CD8-positive, alpha-beta memory T cell (primary cell): ENCODE measurements around the gene DGKB. TPM values are rescaled to one million over a fixed set of nuclear protein-coding genes. Genes with fewer than 3 reads are reported as not detected.

Experiments
- CTCF ChIA-PET: fragments of 350-600 bp; sonication (Branson Sonifier 250); formaldehyde crosslinking; loops from one replicate; lab custom pipeline; 2021; ENCODE audit warnings: antibody characterized with exemption; lab: Charles Lee
- POLR2A ChIA-PET: fragments of 350-600 bp; sonication (Branson Sonifier 250); formaldehyde crosslinking; loops from one replicate; lab custom pipeline; 2021; ENCODE audit warnings: antibody characterized with exemption; lab: Charles Lee
- DNase-seq, 5 donors: peaks; one replicate each; pipeline versions ENCODE4 v3.0.0 to v3.0.0-alpha.2; 2020 to 2022; ENCODE audit warnings: mixed read lengths in 1 of 5
- H3K27ac ChIP-seq: one replicate; pipeline ENCODE4 v1.7.0; 2013; ENCODE audit warnings: low read depth, mild to moderate bottlenecking, low read length, moderate library complexity
- H3K27me3 ChIP-seq: 2 replicates; pipeline ENCODE4 v1.7.0; 2013; ENCODE audit warnings: low read length, mild to moderate bottlenecking; ENCODE audit not compliant: insufficient read depth, poor library complexity, severe bottlenecking
- H3K36me3 ChIP-seq: 2 replicates; pipeline ENCODE4 v1.7.0; 2013; ENCODE audit warnings: mild to moderate bottlenecking, low read length, moderate library complexity; ENCODE audit not compliant: insufficient read depth
- H3K4me1 ChIP-seq: 2 replicates; pipeline ENCODE4 v1.7.0; 2013; ENCODE audit warnings: mild to moderate bottlenecking, low read length, moderate library complexity; ENCODE audit not compliant: insufficient read depth
- H3K4me3 ChIP-seq: 2 replicates; pipeline ENCODE4 v1.7.0; 2013; ENCODE audit warnings: mild to moderate bottlenecking, low read length
- H3K9me3 ChIP-seq: 2 replicates; pipeline ENCODE4 v1.7.0; 2013; ENCODE audit warnings: mild to moderate bottlenecking, low read length
- H3K27ac Mint-ChIP-seq, 8 donors: one replicate each; pipeline ENCODE4 v1.8.0; 2020 to 2021; ENCODE audit warnings: mixed read lengths in 8 of 8, mild to moderate bottlenecking in 6 of 8, inconsistent platforms in 3 of 8, moderate library complexity in 3 of 8
- H3K27me3 Mint-ChIP-seq, 2 donors: one replicate each; pipeline ENCODE4 v1.8.0; 2020 to 2021; ENCODE audit warnings: mixed read lengths in 2 of 2, mild to moderate bottlenecking in 1 of 2, moderate library complexity in 1 of 2
- H3K36me3 Mint-ChIP-seq, 3 donors: one replicate each; pipeline ENCODE4 v1.8.0; 2020 to 2021; ENCODE audit warnings: mixed read lengths in 3 of 3, inconsistent platforms in 1 of 3, mild to moderate bottlenecking in 1 of 3
- H3K4me1 Mint-ChIP-seq, 3 donors: one replicate each; pipeline ENCODE4 v1.8.0; 2020 to 2021; ENCODE audit warnings: mixed read lengths in 3 of 3, inconsistent platforms in 1 of 3, mild to moderate bottlenecking in 1 of 3
- H3K4me3 Mint-ChIP-seq, 7 donors: one replicate each; pipeline ENCODE4 v1.8.0; 2020 to 2021; ENCODE audit warnings: mixed read lengths in 7 of 7, mild to moderate bottlenecking in 6 of 7, moderate library complexity in 4 of 7, inconsistent platforms in 2 of 7
- H3K9me3 Mint-ChIP-seq, 5 donors: one replicate each; pipeline ENCODE4 v1.8.0; 2020 to 2022; ENCODE audit warnings: mixed read lengths in 5 of 5, mild to moderate bottlenecking in 3 of 5, moderate library complexity in 2 of 5, inconsistent platforms in 1 of 5
- polyA plus RNA-seq: library from polyadenylated mRNA; unstranded; fragments of 300-500 nt; fragmentation: Illumina TruSeq; gene quantifications from one replicate; pipeline ENCODE4 v1.2.3, GENCODE V29; 2021
- total RNA-seq, 2 experiments: library from RNA; stranded (reverse); gene quantifications; one replicate each; pipeline ENCODE4 v1.2.3, GENCODE V29; 2021

DGKB gene
- total and polyA plus RNA-seq, 3 experiments from 2014 or later, result not detected

DNA sequence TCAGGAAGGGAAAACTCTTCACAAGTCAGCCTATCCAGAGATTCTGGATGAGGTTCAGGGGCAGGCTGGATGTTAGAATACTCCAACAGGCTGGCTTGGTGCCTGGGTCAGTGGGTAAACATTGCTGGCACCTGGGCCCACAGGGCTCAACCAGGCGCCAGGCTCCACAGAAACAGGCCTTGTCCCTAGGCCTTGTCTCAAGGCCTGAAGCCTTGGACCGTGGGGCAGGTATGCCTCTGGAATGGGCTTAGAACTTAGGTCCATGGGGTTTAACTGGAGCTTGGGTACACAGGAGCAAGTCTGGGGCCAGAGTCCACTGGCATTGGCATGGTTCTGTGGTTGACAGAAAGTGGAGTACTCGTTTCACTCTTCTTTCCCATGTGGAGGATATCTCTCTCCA lies 650.1 kb downstream of the DGKB start:
- no peak for DNase-seq
- POLR2A ChIA-PET, result no interaction called here
- Histone ChIP-seq H3K27me3 (no peaks in the 10 kb centered on the region), H3K4me1 (no peaks in the 10 kb centered on the region), H3K27ac (no peak overlapping the region), H3K9me3 (no peaks in the 10 kb centered on the region), H3K4me3 (no peak overlapping the region), H3K36me3 (no peaks in the 10 kb centered on the region)
- CTCF ChIA-PET, result no interaction called here
- H3K4me1 Mint-ChIP-seq, result no peaks in the 10 kb centered on the region
- H3K27me3 Mint-ChIP-seq, result peaks cover 3 to 11% of the 10 kb centered on the region in 2 donors
- H3K36me3 Mint-ChIP-seq, result no peaks in the 10 kb centered on the region
- no peaks in the 10 kb centered on the region for H3K9me3 Mint-ChIP-seq
- no peak overlapping the region for H3K4me3 Mint-ChIP-seq
- no peak overlapping the region for H3K27ac Mint-ChIP-seq

- Histone ChIP-seq H3K27me3 (no peaks in the 10 kb centered on the region), H3K4me1 (no peaks in the 10 kb centered on the region), H3K4me3 (no peak overlapping the region), H3K9me3 (no peaks in the 10 kb centered on the region), H3K36me3 (no peaks in the 10 kb centered on the region), H3K27ac (no peak overlapping the region)
- ChIA-PET POLR2A (interaction anchor here (0.7 kb wide), 1 partner anchor 338 kb away, joined by 5 read pairs; no protein-coding TSS in a partner anchor), CTCF (no interaction called here)
- Mint-ChIP-seq H3K9me3 (no peaks in the 10 kb centered on the region), H3K27me3 (no peaks in the 10 kb centered on the region), H3K36me3 (no peaks in the 10 kb centered on the region), H3K4me3 (no peak overlapping the region), H3K4me1 (no peaks in the 10 kb centered on the region), H3K27ac (no peak overlapping the region)
- no peak for DNase-seq
Observed at GRCh38 chr7:14242175-14242574, 660.4 kb downstream of the DGKB start.

DNA sequence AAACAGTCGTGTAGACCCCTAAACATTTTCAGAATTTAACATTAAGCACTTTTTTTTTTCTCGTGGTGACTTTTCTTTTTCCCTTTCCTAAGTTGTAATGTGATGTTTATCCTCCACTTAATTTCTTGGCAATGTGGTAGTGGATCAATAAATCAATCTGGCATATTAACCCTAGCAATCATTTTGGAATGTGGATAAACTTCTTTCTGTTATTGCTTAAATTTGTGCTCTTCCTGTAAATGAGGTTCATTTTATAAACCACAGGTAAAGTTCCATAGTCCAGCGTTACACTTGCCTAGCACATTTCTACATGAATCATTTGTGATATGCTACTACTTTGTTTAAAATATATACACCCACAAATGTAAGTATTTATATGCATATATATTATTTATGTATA lies 665.7 kb downstream of the DGKB start:
- H3K9me3 Mint-ChIP-seq, result no peaks in the 10 kb centered on the region
- POLR2A ChIA-PET, result no interaction called here
- H3K36me3 Mint-ChIP-seq, result no peaks in the 10 kb centered on the region
- no peak overlapping the region for H3K27ac Mint-ChIP-seq
- H3K4me3 ChIP-seq, result no peak overlapping the region
- H3K9me3 ChIP-seq, result no peaks in the 10 kb centered on the region
- CTCF ChIA-PET, result no interaction called here
- H3K27me3 ChIP-seq, result no peaks in the 10 kb centered on the region
- no peaks in the 10 kb centered on the region for H3K36me3 ChIP-seq
- H3K27me3 Mint-ChIP-seq, result no peaks in the 10 kb centered on the region
- H3K4me1 ChIP-seq, result no peaks in the 10 kb centered on the region
- H3K4me3 Mint-ChIP-seq, result no peak overlapping the region
- no peak for DNase-seq
- no peaks in the 10 kb centered on the region for H3K4me1 Mint-ChIP-seq
- H3K27ac ChIP-seq, result no peak overlapping the region

DNA sequence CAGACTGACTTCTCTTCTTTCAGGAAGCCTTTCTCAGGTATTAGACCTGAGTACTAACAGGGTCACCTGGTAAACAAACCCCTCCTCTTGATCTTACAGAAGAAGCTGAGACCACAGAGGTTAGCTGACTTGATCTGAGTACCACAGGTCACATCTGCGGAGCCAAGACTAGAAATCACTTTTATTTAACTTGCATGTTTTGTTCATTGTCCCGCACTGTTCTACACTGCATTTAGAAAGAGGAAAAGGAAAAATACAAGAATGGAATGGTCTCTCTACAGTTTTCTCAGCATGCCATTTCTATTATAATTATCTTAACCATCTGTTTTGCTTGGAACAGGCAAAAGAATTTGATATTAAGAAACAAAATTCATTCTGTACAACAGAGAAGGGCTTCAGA lies 667.5 kb downstream of the DGKB start:
- Mint-ChIP-seq H3K9me3 (no peaks in the 10 kb centered on the region), H3K4me1 (no peaks in the 10 kb centered on the region), H3K27me3 (no peaks in the 10 kb centered on the region), H3K36me3 (no peaks in the 10 kb centered on the region), H3K27ac (no peak overlapping the region), H3K4me3 (no peak overlapping the region)
- POLR2A ChIA-PET, result no interaction called here
- H3K27ac ChIP-seq, result no peak overlapping the region
- DNase-seq, result no peak
- CTCF ChIA-PET, result no interaction called here
- no peak overlapping the region for H3K4me3 ChIP-seq
- H3K4me1 ChIP-seq, result no peaks in the 10 kb centered on the region
- no peaks in the 10 kb centered on the region for H3K36me3 ChIP-seq
- H3K9me3 ChIP-seq, result no peaks in the 10 kb centered on the region
- H3K27me3 ChIP-seq, result no peaks in the 10 kb centered on the region

GRCh38 chr7:14233868-14234369 lies 668.6 kb downstream of the DGKB start:
- Histone ChIP-seq H3K9me3 (no peaks in the 10 kb centered on the region), H3K36me3 (no peaks in the 10 kb centered on the region), H3K4me3 (no peak overlapping the region), H3K27me3 (no peaks in the 10 kb centered on the region), H3K4me1 (no peaks in the 10 kb centered on the region), H3K27ac (no peak overlapping the region)
- ChIA-PET CTCF (no interaction called here), POLR2A (no interaction called here)
- DNase-seq, result no peak
- no peaks in the 10 kb centered on the region for H3K27me3 Mint-ChIP-seq
- no peaks in the 10 kb centered on the region for H3K36me3 Mint-ChIP-seq
- H3K9me3 Mint-ChIP-seq, result no peaks in the 10 kb centered on the region
- no peaks in the 10 kb centered on the region for H3K4me1 Mint-ChIP-seq
- no peak overlapping the region for H3K4me3 Mint-ChIP-seq
- peak overlapping the region in 1 of 8 donors; percentile 63 for H3K27ac Mint-ChIP-seq

DNA sequence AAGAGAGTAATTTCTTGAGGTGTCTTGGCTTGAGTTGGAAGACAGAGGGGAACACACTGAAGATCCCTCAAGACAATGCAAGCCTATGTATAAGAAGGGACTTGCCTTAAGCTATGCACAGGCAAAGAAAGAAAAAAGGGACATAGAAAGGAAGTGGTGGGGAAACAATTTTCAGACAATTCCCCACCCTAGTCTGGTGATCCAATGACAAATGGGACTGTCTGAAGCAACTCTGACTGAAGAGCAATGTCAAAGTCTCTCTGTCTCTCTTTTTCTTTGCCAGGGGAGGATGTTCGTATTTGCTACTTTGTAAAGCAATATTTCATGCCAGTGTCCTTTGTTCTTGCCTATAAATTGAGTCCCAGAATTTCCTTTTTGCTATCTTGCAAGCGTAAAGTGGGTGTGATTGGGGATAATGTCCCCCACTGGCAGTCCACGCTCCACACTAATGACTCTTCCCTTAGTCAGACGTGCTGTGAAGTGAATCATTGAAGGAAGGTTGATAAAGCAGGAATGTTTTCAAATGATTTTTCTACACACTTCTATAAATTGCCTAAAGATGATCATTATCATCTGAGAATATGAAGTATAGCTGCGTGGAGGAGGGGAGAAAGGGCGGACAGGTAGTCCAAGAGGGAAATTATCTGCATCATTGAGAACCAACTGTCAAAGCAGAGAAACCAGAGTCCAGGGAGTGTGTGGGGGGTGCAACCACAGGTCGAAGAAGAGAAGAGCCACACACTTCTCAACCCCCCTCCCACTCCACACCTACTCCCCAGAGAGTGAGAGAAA lies 669.3 kb downstream of the DGKB start:
- H3K9me3 ChIP-seq, result no peaks in the 10 kb centered on the region
- no peaks in the 10 kb centered on the region for H3K9me3 Mint-ChIP-seq
- ChIA-PET CTCF (no interaction called here), POLR2A (no interaction called here)
- no peak overlapping the region for H3K4me3 Mint-ChIP-seq
- H3K4me1 Mint-ChIP-seq, result no peaks in the 10 kb centered on the region
- no peak for DNase-seq
- H3K27ac ChIP-seq, result no peak overlapping the region
- no peaks in the 10 kb centered on the region for H3K27me3 ChIP-seq
- no peaks in the 10 kb centered on the region for H3K4me1 ChIP-seq
- H3K36me3 Mint-ChIP-seq, result no peaks in the 10 kb centered on the region
- H3K36me3 ChIP-seq, result no peaks in the 10 kb centered on the region
- no peaks in the 10 kb centered on the region for H3K27me3 Mint-ChIP-seq
- H3K4me3 ChIP-seq, result no peak overlapping the region
- H3K27ac Mint-ChIP-seq, result peak overlapping the region in 1 of 8 donors; percentile 63

- no peaks in the 10 kb centered on the region for H3K36me3 ChIP-seq
- Mint-ChIP-seq H3K36me3 (no peaks in the 10 kb centered on the region), H3K4me3 (no peak overlapping the region), H3K9me3 (peaks cover 0 to under 1% (median 0%) of the 10 kb centered on the region in 5 donors), H3K27ac (no peak overlapping the region), H3K27me3 (peaks cover 0 to 7% of the 10 kb centered on the region in 2 donors), H3K4me1 (no peaks in the 10 kb centered on the region)
- H3K9me3 ChIP-seq, result no peaks in the 10 kb centered on the region
- ChIA-PET POLR2A (no interaction called here), CTCF (no interaction called here)
- no peaks in the 10 kb centered on the region for H3K4me1 ChIP-seq
- no peak overlapping the region for H3K27ac ChIP-seq
- no peak overlapping the region for H3K4me3 ChIP-seq
- DNase-seq, result no peak
- H3K27me3 ChIP-seq, result no peaks in the 10 kb centered on the region
Observed at GRCh38 chr7:14229047-14229446, 673.5 kb downstream of the DGKB start.

- POLR2A ChIA-PET, result no interaction called here
- no peaks in the 10 kb centered on the region for H3K4me1 Mint-ChIP-seq
Observed at GRCh38 chr7:14228341-14228740, 674.2 kb downstream of the DGKB start.

More at GRCh38 chr7:14228341-14228740, 674.2 kb downstream of the DGKB start:
- no peaks in the 10 kb centered on the region for H3K36me3 Mint-ChIP-seq
- peaks cover 2 to 7% of the 10 kb centered on the region in 2 donors for H3K27me3 Mint-ChIP-seq
- Histone ChIP-seq H3K27ac (no peak overlapping the region), H3K9me3 (no peaks in the 10 kb centered on the region), H3K4me1 (no peaks in the 10 kb centered on the region), H3K27me3 (no peaks in the 10 kb centered on the region), H3K4me3 (no peak overlapping the region), H3K36me3 (no peaks in the 10 kb centered on the region)
- H3K9me3 Mint-ChIP-seq, result peaks cover 0 to 2% (median 0%) of the 10 kb centered on the region in 5 donors
- H3K27ac Mint-ChIP-seq, result no peak overlapping the region
- no peak for DNase-seq
- CTCF ChIA-PET, result interaction anchor here (0.7 kb wide), 1 partner anchor 197 kb away, joined by 3 read pairs; no protein-coding TSS in a partner anchor
- no peak overlapping the region for H3K4me3 Mint-ChIP-seq
